Cardiac muscle cell (in vitro differentiated cells and primary cell): Measurements from ENCODE around the gene CCKAR. TPM values are rescaled to one million over a fixed set of nuclear protein-coding genes. Genes with fewer than 3 reads are reported as not detected.

Experiments used
- DNase-seq, 2 donors: peaks; one replicate each; pipeline versions ENCODE4 v3.0.0 to v3.0.0-alpha.2; 2010 to 2017; ENCODE audit warnings: low read depth in 1 of 2, low spot score in 1 of 2
- H3K27ac ChIP-seq: fragments of 200-600 bp; sonication (generic); 2 replicates; pipeline ENCODE4 v1.5.1; 2016
- H3K27me3 ChIP-seq: fragments of 200-600 bp; sonication (generic); 2 replicates; pipeline ENCODE4 v1.6.0; 2016; ENCODE audit warnings: control low read depth
- H3K36me3 ChIP-seq: fragments of 200-600 bp; sonication (generic); 2 replicates; pipeline ENCODE4 v1.5.1; 2016; ENCODE audit warnings: control low read depth
- H3K4me1 ChIP-seq: fragments of 200-600 bp; sonication (generic); 2 replicates; pipeline ENCODE4 v1.8.1; 2017; ENCODE audit warnings: low read depth, mild to moderate bottlenecking, mixed run types
- H3K4me3 ChIP-seq: fragments of 200-600 bp; sonication (generic); 2 replicates; pipeline ENCODE4 v1.5.1; 2016; ENCODE audit warnings: mild to moderate bottlenecking
- H3K9me3 ChIP-seq: fragments of 200-600 bp; sonication (generic); 2 replicates; pipeline ENCODE4 v1.5.1; 2017; ENCODE audit warnings: low read depth, mild to moderate bottlenecking, control low read depth
- polyA plus RNA-seq: library from polyadenylated mRNA; unstranded; fragments of >200 nt; fragmentation: Nextera tagmentation; extraction: Ambion mirVana; gene quantifications from 2 replicates; pipeline ENCODE4 v1.2.1, GENCODE V29; 2016
- total RNA-seq: library from RNA; depleted of rRNA; stranded (reverse); fragments of >200 nt; gene quantifications from 2 replicates; pipeline ENCODE4 v1.2.3, GENCODE V29; 2016
- TF ChIP-seq, protein P1 (sequence below): IDR thresholded peaks from 2 replicates; pipeline ENCODE4 v1.5.1; 2012; ENCODE audit warnings: low read depth, mild to moderate bottlenecking, low read length

Gene CCKAR
- total and polyA plus RNA-seq, 2 experiments from 2014 or later = 0.23 to 0.89 TPM

DNA sequence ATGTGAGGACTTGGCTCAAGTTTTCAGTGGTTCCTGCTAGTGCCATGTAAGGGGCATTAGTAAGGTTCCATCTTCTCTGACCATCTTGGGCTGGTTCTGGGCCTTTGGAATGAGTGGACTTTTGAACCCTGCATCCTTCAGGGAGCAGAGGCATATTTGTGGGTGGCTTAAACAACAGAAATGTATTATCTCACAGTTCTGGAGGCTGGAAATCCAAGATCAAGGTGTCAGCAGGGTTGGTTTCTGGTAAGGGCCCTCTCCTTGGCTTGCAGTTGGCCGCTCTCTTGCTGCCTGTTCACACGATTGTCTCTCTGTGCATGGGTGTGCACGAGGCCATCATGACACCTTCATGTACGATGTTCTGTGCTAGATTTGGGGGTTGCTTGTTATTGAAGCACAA is 21.3 kb downstream of the CCKAR start:
- DNase-seq = no peak
- TF ChIP-seq, protein P1, sequence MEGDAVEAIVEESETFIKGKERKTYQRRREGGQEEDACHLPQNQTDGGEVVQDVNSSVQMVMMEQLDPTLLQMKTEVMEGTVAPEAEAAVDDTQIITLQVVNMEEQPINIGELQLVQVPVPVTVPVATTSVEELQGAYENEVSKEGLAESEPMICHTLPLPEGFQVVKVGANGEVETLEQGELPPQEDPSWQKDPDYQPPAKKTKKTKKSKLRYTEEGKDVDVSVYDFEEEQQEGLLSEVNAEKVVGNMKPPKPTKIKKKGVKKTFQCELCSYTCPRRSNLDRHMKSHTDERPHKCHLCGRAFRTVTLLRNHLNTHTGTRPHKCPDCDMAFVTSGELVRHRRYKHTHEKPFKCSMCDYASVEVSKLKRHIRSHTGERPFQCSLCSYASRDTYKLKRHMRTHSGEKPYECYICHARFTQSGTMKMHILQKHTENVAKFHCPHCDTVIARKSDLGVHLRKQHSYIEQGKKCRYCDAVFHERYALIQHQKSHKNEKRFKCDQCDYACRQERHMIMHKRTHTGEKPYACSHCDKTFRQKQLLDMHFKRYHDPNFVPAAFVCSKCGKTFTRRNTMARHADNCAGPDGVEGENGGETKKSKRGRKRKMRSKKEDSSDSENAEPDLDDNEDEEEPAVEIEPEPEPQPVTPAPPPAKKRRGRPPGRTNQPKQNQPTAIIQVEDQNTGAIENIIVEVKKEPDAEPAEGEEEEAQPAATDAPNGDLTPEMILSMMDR = no peak
- Histone ChIP-seq H3K27ac (no peak overlapping the region), H3K9me3 (no peaks in the 10 kb centered on the region), H3K36me3 (no peaks in the 10 kb centered on the region), H3K4me1 (no peaks in the 10 kb centered on the region), H3K27me3 (no peaks in the 10 kb centered on the region), H3K4me3 (no peak overlapping the region)

DNA sequence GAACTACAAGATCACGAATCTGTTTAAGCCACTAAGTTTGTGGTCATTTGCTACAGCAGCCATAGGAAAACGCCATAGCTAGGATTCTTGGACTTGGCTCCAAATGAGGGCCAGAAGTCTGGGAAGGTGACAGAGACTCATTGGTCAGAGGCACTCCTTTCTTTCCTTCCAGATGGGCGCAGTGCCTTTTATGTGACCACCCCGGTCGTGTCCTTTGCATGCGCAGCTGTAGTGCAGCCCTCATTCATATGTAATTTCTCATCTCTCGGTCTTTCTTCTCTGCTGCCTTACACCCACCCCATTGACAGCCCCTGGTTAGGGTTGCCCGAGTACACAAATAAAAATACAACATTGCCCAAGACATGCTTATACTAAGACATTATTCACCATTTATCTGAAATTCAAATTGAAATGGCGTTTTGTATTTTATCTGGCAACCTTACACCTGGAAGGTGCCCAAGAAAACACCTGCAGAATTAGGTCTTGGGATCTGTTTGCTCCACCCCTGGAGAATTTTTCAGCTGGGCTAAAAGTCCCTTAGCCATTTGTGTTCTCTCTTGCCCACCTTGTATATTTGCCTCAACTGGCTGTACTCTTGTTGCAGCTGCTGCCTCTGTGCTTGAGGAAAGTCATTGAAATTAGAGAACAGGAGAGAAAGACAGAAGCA is 21.9 kb downstream of the CCKAR start:
- Histone ChIP-seq H3K27ac (no peak overlapping the region), H3K9me3 (no peaks in the 10 kb centered on the region), H3K36me3 (no peaks in the 10 kb centered on the region), H3K4me3 (no peak overlapping the region), H3K4me1 (no peaks in the 10 kb centered on the region), H3K27me3 (no peaks in the 10 kb centered on the region)
- TF ChIP-seq, protein P1 = no peak
- no peak for DNase-seq

DNA sequence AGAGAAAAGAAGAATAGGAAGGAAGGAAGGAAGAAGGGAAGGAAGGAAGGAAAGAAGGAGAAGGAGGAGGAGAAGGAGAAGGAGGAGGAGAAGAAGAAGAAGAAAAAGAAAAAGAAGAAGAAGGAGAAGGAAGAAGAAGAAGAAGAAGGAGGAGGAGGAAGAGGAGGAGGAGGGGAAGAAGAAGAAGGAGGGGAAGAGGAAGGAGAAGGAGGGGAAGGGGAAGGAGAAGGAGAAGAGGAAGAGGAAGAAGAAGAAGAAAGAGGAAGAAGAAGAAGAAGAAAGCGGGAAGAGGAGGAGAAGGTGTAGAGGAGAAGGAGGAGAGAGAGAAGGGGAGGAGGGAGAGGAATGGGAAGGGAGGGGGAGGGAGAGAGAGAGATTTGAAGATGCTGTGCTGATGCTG is 22.6 kb downstream of the CCKAR start:
- no peaks in the 10 kb centered on the region for H3K27me3 ChIP-seq
- no peak for DNase-seq
- no peaks in the 10 kb centered on the region for H3K36me3 ChIP-seq
- no peak overlapping the region for H3K4me3 ChIP-seq
- no peak overlapping the region for H3K27ac ChIP-seq
- TF ChIP-seq, protein P1 = no peak
- no peaks in the 10 kb centered on the region for H3K9me3 ChIP-seq
- no peaks in the 10 kb centered on the region for H3K4me1 ChIP-seq

DNA sequence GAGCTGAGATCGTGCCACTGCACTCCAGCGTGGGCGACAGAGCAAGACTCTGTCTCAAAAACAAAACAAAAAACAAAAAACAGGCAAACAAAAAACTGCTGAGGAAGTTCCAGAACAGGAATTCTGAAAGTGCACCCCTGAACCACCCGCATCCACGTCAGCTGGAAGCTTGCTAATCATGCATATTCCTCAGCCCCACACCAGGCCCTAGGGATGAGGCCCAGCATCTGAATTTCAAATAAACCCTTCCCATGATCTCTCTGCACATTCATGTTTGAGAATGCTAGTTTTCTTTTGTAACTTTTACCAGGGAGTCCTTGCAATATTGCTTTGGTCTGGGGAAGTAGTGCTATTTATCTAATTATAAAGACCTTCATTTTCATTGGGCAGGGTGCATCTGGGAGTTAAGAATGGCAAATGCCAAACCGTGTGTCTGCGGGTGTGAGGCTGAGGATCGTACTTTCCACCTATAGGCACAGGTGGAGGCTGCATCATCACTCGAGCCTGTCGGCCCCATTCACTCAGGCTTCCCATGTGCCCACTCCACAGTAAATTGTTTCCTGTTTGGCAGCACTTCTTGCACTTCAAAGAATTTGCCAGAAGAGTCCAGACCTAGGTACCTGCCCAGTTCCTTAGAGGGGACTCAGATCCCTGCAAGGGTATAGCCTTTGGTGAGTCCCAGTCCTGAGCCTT is 23.6 kb downstream of the CCKAR start:
- H3K4me1 ChIP-seq = no peaks in the 10 kb centered on the region
- no peak overlapping the region for H3K4me3 ChIP-seq
- DNase-seq = no peak
- H3K36me3 ChIP-seq = no peaks in the 10 kb centered on the region
- no peaks in the 10 kb centered on the region for H3K9me3 ChIP-seq
- H3K27ac ChIP-seq = no peak overlapping the region
- H3K27me3 ChIP-seq = no peaks in the 10 kb centered on the region
- TF ChIP-seq, protein P1 = no peak

DNA sequence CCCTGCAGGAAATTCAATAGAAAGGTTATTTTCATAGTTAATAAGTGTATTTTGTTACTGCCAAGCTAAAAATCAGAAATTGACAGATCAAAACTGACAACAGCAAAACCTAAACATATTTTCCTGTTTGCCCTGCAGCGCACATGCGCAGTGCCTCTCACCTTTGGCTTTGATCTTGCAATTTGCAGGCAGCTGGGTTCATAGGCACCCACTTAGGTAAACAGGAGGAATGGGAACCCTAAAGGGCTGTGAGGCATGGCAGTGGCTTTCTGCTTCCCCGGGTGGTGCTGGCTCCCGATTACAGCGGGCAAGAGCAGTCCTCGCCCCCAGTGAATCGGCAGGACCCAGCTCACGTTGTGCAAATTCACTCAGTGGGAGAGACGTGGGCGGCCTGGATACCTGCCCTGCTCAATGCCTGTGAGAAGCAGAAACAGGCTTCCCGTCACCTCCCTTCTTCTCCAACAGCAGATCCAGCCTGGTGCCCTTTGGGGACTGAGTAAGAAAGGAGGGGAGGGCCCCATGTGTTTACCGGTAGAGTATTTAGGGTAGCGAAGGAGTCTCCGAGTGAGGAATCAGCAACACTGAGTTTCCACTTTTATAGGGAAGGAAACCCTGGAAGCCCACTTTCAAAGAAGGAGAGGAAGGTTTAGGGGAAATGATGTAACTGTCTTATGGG is 25.7 kb downstream of the CCKAR start:
- H3K4me3 ChIP-seq = no peak overlapping the region
- no peaks in the 10 kb centered on the region for H3K36me3 ChIP-seq
- no peaks in the 10 kb centered on the region for H3K9me3 ChIP-seq
- TF ChIP-seq, protein P1 = no peak
- H3K4me1 ChIP-seq = no peaks in the 10 kb centered on the region
- H3K27me3 ChIP-seq = no peaks in the 10 kb centered on the region
- no peak for DNase-seq
- H3K27ac ChIP-seq = no peak overlapping the region
